ENCODE data around the gene IGFL1.
"Not testable (repeated sequence)": the region's sequence is repeated elsewhere in the genome, so short reads cannot be mapped to it uniquely, and the experiment has no call there.

The IGFL1 gene

DNA sequence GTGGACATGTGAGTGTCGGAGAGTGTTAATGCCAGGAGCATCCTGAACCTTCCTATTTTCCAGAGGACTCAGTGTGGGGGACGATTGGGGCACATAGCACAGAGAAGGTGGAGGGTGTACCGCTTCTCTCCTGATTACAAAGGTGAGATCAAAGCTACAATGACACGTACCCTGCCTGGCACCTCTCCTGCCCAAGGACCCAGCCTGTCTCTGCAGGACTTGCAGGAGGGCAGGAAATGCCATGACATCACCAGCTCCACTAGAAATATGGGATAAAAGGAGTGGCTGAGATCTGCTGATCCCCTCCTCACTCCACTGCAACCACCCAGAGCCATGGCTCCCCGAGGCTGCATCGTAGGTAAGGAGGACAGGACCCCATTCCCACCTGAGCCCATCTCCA, at the start of gene IGFL1:
Gene IGFL1 (plus strand): TSS at position 301 of the 400 bp plus-strand sequence. CDS start 33 bp downstream, at position 334.
- TF ChIP-seq, protein P1, sequence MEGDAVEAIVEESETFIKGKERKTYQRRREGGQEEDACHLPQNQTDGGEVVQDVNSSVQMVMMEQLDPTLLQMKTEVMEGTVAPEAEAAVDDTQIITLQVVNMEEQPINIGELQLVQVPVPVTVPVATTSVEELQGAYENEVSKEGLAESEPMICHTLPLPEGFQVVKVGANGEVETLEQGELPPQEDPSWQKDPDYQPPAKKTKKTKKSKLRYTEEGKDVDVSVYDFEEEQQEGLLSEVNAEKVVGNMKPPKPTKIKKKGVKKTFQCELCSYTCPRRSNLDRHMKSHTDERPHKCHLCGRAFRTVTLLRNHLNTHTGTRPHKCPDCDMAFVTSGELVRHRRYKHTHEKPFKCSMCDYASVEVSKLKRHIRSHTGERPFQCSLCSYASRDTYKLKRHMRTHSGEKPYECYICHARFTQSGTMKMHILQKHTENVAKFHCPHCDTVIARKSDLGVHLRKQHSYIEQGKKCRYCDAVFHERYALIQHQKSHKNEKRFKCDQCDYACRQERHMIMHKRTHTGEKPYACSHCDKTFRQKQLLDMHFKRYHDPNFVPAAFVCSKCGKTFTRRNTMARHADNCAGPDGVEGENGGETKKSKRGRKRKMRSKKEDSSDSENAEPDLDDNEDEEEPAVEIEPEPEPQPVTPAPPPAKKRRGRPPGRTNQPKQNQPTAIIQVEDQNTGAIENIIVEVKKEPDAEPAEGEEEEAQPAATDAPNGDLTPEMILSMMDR (conservative IDR thresholded peaks at IDR 0.05; ENCODE audit: low read depth, low read length): no peak
- no peak within 1 kb of the TSS for H3K4me3 ChIP-seq (ENCODE audit: low read length)
- DNase-seq (ENCODE audit: low read depth): no peak

DNA sequence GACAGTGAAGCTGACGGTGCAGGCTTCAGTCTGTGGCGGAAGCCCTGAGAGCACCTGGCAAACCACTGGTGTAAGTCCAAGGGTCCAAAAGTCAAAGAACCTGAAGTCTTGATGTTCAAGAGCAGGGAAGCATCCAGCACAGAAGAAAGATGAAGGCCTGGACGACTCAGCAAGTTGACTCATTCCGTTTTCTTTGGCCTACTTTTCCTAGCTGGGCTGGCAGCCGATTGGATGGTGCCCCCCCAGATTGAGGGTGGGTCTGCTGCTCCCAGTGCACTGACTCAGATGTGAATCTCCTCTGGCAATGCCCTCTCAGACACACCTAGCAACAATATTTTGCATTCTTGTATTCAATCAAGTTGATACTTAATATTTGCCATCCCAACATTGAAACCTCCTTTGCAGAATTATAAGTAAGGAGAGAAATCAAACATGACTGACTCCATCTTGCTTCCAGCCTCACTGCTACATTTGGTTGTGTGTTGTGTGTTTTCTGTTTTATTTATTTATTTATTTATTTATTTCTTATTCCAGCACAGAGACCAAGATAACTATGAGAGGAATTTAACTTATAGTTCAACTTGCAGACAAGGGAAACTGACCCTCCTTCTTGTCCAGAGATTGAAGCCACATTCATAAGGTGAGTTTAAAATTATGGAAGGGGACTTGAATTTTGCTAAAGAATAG, 48.7 kb upstream of the IGFL1 start:
- no peak overlapping the region for H3K4me3 ChIP-seq (ENCODE audit: low read length)
- no peak for DNase-seq (ENCODE audit: low read depth)
- TF ChIP-seq, protein P1 (conservative IDR thresholded peaks at IDR 0.05; ENCODE audit: low read depth, low read length): no peak

DNA sequence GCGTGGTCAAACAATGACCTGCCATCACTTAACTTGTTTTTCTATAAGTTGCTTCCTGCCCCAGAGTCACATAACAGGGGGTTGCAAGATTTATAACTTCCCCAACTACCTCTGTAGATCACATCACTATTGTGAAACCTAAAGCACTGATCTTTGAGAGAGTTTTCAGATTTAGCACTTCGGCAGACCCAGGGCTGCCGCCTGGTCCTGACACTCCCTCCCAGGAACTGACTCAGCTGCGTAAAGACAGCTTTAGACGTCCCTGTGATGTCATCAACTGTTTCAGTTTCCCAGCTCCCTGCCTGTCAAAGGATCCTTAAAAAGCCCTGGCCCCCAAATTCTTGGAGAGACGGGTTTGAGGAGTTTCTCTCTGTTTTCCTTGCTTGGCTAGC, 48.2 kb upstream of the IGFL1 start:
- TF ChIP-seq, protein P1 (conservative IDR thresholded peaks at IDR 0.05; ENCODE audit: low read depth, low read length): no peak
- no peak overlapping the region for H3K4me3 ChIP-seq (ENCODE audit: low read length)
- no peak for DNase-seq (ENCODE audit: low read depth)

DNA sequence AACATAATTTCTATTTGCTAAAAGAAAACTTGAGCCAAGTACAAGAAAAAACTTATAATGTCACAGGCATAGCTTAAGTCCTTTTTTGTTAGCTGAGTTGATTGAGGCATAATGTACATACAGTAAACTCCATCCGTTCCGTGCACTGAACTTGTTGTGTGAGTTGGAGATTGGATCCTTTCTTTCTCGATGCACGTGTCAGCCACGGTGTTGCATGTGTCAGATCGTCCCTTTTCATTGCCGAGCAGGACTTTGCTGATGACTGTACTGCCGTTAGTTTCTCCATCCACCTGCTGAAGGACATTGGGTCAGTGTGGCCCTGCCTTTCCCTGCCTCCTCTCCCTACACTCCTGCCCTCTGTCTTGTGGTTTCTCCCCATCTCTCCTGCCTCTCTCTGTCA, 47.1 kb upstream of the IGFL1 start:
- no peak for DNase-seq (ENCODE audit: low read depth)
- no peak overlapping the region for H3K4me3 ChIP-seq (ENCODE audit: low read length)
- TF ChIP-seq, protein P1 (conservative IDR thresholded peaks at IDR 0.05; ENCODE audit: low read depth, low read length): no peak

DNA sequence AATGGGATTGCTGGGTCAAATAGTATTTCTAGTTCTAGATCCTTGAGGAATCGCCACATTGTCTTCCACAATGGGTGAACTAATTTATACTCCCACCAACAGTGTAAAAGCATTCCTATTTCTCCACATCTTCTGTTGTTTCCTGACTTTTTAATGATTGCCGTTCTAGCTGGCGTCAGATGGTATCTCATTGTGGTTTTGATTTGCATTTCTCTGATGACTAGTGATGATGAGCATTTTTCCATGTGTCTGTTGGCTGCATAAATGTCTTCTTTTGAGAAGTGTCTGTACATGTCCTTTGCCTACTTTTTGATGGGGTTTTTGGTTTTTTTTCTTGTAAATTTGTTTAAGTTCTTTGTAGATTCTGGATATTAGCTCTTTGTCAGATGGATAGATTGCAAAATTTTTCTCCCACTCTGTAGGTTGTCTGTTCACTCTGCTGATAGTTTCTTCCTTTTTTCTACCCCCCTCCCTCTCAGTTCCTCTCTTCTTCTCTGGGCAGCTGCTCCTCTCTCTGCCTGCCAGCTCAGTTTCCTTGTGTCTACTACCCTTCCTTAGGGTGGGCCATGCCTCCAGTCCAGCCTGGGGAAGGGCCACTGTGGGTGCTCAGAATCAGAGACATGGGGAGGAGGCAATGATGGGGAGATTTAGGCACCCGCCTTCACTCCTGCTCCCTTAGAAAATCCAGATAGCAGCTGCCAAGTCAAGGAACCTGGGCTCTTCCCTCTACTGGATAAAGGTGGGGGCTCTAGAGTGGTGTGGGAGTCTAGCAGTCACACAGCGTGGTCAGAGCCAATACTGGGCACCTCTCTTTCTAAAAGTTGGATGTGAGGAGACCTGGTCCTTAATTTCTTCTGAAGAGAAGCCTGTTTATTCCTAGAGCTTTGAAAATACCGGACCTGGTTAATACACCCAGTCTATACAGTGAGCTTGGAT, 44.5 kb upstream of the IGFL1 start:
- H3K4me3 ChIP-seq (ENCODE audit: low read length); DNase-seq (ENCODE audit: low read depth): not testable (repeated sequence)

DNA sequence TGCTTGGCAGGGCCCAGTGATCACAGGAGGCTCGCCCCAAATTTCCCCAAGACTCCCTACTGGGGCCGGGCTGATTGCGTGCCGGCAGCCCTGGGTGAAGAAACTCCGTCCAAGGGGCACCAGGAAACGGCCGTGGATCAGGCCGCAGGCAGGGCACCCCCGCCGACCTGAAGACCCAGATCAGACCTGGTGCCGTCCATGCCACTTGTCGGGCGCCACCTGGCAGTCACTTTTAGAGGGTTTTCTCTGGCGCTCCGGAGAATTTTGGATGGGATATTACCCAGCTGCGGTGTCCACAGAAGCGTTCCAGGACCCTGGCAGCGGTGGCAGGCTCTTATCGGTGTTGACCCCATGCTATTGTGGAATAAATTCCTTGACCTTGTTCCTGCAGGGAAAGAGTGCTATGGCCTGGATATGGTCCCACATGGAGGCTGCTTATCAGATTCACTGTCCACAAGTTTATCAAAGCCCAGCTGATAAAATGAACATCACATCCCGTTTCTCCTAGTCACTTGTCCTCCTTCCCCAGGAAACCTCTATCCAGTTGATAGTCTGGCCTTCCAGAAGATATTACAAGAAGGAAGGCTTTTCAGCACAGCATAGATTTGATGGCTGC, 43.3 kb upstream of the IGFL1 start:
- no peak overlapping the region for H3K4me3 ChIP-seq (ENCODE audit: low read length)
- DNase-seq (ENCODE audit: low read depth): no peak
- TF ChIP-seq, protein P1 (conservative IDR thresholded peaks at IDR 0.05; ENCODE audit: low read depth, low read length): no peak

DNA sequence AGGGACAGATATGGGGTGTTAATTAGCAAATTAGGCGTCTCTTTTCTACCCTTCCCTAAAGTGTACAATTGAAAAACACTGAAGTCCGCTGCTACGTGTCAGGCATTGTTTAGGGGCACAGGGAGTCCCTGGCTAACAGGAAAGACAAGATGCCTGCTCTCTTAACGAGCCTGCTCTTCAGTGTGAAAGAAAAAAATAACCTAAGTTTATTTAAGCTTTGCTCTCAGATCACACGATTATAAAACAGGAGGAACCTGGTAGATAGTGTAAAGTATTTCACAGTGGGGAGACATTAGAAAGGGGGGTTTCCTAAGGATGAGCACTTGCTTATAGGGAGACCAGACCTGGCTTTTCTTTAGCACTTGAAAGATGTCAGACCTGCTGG, 42.8 kb upstream of the IGFL1 start:
- TF ChIP-seq, protein P1 (conservative IDR thresholded peaks at IDR 0.05; ENCODE audit: low read depth, low read length): no peak
- DNase-seq (ENCODE audit: low read depth): no peak
- no peak overlapping the region for H3K4me3 ChIP-seq (ENCODE audit: low read length)
